AG08396 (cell line): ENCODE data around the gene TCTN2.

ENCODE experiments used
- DNase-seq: peaks from one replicate; pipeline ENCODE4 v3.0.0; 2012; ENCODE audit warnings: low spot score, mixed read lengths

The TCTN2 gene

GRCh38 chr12:123741937-123742572 is 71.1 kb downstream of the TCTN2 start:
- DNase-seq: no peak

- no peak for DNase-seq
These were observed 72.1 kb downstream of the TCTN2 start for GRCh38 chr12:123743002-123743401.

GRCh38 chr12:123744836-123745235 is 73.9 kb downstream of the TCTN2 start:
- no peak for DNase-seq

- no peak for DNase-seq
These were observed 76.4 kb downstream of the TCTN2 start for GRCh38 chr12:123747309-123747708.

GRCh38 chr12:123748161-123748560 is 77.2 kb downstream of the TCTN2 start:
- no peak for DNase-seq

- no peak for DNase-seq
These were observed 77.7 kb downstream of the TCTN2 start for GRCh38 chr12:123748661-123749060.

GRCh38 chr12:123749355-123749754 is 78.4 kb downstream of the TCTN2 start:
- DNase-seq: no peak

GRCh38 chr12:123750159-123750656 is 79.3 kb downstream of the TCTN2 start:
- DNase-seq: no peak

GRCh38 chr12:123752046-123752445 is 81.1 kb downstream of the TCTN2 start:
- DNase-seq: no peak

GRCh38 chr12:123754041-123754772 is 83.3 kb downstream of the TCTN2 start:
- no peak for DNase-seq

- DNase-seq: peak; percentile 63
These were observed 86.6 kb downstream of the TCTN2 start for GRCh38 chr12:123757561-123757960.
